IPS-NIHi11 (cell line): ENCODE results near the gene CHN1.

ENCODE experiments used
- DNase-seq: peaks from one replicate; pipeline ENCODE4 v3.0.0; 2012; ENCODE audit warnings: mixed read lengths, low spot score

Gene CHN1

DNA sequence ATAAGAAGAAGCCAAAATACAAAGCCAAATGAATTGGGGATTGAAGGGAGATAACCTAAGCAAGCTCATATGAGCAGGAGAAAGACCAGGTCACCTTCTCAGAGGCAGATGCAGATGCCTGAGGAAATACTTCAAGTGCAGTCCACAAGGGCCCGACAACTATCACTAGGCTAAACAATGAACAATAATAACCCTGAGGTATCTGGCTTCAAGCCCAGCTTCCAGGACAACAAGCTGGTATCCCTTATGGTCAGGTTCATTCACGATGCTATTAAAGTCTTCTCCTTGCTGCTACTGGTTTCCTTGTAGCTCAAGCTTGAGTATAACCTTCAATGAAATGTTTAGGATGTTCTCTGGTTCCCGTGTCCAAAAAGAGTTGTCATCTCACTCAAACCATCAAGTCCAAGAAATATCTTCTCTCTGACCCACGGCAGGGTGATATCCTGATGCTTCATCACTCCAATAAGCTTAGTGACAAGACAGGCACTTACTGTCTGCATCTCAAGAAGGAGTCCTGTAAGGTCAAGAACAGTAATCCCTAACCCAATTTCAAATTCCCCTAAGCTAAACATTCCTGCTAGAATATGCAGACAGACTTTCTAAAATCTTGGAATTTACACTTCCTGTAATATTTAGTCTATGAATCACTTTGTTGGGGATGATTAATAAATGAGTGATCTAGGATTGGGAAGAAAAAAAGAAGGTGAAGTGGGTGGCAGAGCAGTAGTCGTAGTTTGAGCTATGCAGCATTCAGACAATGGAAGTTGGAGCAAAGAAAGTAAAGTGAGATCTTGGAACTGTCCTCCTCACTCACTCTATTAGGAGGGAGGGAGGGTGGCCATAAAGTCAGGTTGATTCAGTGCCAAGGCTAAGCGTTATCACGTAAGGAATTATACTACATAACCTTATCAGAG lies 33.1 kb downstream of the CHN1 start:
- no peak for DNase-seq

DNA sequence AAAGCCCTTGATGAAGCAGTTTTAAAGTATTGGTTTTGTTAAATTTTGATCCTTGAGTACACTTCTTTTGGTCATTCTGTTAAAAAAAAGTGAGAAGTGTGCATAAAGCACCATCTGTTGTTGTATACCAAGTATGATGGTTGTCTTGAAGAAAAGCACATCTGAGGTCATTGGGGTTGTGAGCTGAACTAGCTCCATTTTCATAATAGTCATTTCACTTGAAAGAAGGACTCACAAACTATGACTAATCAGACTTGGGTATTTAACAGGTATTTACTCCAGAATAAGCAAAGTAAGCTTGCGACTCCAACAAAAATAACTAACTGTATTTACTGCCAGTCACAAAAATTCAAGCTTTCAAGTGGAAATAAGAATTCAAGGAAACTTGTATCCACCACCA lies 35.1 kb downstream of the CHN1 start:
- no peak for DNase-seq

DNA sequence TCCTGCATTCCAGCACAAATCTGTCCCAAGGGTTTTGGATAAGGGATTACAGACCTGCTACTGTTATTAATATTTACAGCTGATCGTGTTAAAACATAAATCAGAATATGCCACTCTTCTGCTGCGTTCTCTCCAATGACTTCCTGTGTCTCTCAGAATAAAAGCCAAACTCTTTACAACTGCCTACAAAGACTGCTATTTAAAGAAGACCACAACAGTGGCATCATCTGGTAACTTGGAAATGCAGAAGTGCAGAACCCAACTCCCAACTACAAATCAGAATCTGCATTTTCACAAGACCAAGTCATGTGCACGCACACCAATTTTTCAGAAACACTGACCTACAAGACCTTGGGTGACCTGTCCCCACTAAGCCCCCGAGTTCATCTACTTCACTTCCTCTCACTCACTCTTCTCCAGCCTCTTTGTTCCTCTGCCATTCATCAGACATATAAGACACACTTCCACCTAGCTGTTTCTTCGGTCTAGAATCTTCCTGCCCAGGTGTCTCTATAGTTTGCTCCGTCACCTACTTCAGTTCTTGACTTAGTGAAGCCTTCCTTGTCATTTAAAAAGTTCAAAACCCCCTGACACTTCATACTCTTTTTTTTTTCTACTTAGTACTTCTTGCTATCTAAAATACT lies 36.0 kb downstream of the CHN1 start:
- no peak for DNase-seq

DNA sequence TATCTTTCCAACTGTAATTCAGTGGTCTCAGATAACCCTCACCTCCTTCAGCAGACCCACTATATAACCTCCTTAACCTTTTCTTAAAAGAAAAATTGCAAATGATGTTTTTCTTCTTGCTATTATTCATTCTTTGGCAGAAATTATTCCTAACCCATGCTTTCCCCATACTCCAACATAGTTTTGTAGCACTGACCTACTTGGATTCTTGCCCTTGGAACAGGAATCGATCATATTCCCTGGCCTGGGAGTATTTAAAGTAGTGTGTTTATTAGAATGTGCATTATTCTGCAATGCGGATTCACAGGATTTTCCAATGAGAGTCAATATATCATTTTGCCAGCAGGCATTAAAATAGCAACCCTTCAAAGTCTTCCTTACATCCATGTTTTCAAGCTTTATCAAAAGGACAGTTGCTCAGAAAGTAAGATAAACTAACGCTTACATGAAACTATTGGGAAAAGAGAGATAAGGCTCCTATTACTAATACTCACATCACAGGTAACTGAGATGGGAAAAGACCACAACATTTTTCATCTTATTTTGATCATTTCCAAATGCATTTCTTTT lies 37.4 kb downstream of the CHN1 start:
- DNase-seq = no peak

DNA sequence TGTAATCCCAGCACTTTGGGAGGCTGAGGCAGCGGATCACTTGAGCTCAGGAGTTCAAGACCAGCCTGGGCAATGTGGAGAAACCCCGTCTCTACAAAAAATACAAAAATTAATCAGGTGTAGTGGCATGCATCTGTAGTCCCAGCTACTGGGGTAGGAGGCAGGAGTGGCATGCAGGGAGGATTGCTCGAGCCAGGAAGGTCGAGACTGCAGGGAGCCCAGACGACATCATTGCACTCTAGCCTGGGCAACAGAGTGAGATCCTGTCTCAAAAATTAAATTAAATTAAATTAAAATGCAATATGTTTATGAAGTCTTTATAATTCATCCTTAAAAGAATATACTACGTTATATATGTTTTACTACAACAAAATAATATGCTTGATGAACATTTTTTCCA lies 38.1 kb downstream of the CHN1 start:
- no peak for DNase-seq

DNA sequence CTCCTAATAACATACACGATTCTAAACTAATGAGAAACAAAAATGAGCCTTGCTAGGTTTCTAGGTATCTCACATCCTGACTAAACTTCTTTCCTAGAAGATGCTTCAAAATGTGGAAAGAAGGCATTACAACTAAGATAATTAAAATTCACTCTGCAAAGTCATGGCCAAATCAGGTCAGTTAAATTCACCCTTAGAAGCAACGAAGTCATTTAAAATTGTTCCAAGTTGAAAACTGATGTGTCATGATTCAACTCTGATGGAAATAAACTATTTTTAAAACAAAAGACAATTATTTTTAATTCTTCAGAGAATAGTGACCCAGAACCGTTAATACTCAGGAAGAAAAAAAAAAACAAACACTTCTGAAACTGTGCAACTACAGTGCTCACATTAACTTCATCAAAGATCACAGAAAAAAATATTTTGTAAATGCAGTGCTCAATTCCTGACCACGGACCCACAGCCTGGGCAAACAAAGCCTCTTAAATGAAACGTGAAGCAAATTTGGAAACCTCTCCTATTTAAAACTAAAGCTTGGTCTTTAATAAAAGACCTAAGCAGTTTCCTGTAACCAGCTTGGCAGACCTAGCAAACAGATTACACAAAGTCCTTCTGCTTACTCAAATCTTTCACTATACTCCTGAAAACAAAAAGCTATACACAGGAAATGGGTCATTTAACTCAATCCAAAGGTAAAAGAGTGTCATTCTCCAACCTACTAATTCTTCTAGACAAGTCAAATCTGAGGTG lies 39.0 kb downstream of the CHN1 start:
- no peak for DNase-seq

DNA sequence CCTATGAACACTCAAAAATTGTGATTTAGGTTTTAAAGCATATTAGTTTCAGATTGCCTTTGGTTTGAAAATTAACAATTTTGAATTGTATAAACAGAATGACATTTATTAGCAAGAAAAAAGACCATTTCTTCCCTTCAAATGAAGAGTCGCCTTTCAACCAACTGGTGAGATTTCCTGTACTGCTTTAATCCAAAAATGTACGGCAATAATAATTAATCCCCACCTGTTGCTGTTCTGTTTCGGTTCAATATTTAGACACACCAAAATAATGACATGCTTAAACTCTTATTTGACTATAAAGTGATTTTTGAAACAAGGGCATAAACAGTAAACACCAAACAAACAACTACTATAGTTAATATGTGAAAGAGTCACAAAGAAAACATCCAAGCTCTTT lies 39.6 kb downstream of the CHN1 start:
- no peak for DNase-seq

DNA sequence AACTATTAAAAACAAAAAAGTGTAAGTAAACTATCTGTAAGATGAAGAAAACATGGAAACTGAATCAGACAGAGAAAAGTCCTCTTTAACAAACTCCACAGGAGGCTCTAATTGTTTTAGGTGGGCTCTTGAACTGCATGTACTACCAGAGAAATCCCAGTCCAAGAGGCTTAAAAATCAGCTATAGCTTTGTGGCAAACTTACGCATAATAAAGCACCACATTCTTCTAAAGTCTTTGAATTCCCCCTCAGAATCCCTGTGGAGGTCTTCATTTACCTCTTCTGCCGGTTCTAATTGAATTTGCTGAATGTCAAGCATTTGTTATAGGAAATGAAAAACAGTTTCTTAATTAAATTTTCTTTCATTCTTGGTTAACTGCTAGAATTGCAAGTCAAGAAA lies 40.8 kb downstream of the CHN1 start:
- peak; percentile 36 for DNase-seq

DNA sequence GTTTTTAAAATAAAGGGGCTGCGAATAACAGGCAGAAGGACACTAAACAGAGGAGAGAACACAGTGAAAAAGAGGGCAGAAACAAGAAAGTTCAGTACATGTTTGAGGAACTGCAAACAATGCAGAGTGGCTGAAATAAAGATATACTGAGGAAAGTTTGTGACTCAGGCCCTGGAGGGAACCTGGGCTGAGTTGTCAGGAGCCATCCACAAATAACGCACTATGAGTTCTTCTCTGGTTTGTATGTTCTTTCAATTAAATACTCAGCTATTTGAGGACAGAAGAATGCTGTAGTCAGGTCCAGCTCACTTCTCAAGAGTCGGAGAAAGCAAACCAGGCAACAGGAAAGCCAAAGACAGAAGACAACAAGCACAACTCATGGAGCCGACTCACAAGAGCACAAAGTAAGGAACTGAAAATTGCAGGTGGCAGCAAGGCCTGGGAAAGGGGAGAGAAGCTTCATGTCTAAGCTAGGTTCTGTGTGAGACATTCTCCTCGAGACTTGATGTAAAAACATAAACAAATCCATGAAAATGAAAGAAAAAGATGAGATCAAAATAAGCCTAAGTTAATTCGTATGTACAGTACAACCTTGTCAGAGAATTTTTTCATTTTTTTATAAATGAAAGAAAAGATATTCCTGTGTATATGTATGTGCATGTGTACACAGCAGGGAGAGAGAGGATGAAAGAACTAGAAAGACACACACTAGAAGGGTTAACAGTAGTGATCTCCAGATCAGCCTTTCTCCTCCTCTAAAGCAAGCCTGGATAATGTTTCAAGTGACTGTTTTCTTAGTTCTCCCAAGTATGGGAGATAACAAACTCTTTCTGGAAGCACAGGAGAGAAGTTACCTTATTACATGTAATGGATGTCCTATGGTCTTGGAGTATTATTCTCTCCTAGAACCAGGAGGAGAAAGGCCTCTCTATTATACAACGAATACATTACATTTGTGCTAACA lies 41.5 kb downstream of the CHN1 start:
- DNase-seq = no peak

DNA sequence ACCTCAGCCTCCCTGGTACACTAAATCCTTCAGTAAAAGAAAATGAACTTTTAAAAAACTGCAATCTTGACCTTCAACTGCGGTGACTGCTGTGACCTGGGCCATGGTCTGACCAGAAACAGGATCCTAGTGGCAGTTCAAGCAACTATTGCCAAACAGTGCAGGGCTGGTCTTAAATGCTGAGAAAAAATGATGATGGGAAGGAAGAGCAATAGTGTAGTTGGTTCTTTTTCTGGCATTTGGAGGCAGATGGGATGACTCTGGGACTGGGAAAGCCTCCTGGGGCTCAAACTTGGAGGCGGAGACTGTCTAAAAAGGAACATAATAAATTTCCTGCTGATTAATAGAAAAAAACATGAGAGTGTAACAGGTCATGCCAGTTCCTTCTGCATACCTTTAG lies 45.4 kb downstream of the CHN1 start:
- no peak for DNase-seq

DNA sequence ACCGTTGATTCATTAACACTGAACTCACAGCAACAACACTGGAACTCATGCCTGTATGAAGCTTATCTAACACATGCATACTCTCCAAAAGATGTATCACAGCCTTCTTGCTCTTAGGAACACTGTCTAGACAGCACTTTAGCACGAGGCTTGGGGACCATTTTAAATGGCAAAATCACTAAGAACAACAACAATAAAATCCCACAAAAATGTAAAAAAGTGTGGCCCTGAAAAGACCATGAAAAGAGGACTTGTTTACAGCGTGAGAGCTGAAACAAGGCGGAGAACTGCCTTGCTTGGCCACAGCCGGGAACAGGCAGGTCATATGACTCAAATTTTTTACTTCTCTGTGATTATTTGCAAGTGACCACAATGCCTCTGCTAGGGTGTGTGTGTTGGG lies 48.1 kb downstream of the CHN1 start:
- no peak for DNase-seq

DNA sequence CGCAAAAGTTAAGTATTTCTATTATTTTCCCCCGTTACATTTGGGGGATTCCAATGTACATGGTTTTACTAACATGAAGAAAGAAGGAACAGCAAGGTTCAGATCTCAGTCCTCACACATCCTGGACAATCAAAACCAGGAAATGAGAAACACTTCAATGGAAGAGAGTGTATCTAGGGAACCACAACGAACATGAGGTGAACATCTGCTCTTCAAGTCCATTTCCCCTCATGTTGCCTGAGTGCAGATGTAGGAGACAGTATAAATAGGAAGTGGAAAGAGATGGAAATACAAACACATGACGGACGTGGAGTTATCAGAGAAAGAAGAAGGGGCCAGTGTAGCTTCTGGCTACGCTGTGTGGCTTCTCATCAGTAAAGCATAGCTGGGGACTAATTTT lies 52.6 kb downstream of the CHN1 start:
- no peak for DNase-seq

DNA sequence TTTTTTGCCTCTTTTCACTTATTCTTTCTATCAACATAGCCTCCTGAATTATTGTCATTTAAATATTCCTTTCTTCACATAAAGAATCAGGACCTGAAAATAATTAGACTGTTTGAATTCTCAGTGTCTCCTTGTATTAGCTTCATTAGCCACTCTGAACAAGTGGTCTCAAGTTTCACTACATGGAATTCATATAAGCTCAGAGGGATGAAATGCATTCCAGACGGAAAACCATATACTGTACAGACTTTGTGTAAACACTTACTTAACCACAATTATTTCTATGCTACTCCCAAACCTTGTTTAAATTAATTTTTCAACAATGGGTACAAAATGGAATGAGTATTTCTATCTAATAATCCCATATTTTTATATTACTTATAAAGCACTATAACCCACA lies 53.4 kb downstream of the CHN1 start:
- no peak for DNase-seq

DNA sequence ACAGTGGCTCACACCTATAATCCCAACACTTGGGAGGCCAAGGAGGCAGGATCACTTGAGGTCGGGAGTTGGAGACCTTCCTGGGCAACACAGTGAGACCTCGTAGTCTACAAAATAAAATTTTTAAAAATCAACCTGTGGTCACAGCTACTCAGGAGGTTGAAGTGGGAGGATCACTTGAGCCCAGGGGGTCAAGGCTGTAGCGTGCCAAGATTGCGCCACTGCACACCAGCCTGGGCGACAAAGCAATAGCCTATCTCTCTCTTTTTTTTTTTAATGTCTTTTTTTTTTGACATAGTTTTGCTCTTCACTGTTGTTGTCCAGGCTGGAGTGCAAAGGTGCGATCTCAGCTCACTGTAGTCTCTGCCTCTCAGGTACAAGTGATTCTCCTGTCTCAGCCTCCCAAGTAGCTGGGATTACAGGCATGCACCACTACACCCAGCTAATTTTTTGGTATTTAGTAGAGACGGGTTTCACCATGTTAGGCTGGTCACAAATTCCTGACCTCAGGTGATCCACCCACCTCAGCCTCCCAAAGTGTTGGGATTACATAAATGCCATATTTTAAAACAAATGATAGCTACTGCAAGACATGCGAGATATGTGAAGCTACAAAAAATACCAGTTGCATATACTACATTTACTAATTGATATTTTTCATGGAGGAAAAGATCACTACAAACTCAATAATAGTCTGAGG lies 55.0 kb downstream of the CHN1 start:
- DNase-seq = no peak

DNA sequence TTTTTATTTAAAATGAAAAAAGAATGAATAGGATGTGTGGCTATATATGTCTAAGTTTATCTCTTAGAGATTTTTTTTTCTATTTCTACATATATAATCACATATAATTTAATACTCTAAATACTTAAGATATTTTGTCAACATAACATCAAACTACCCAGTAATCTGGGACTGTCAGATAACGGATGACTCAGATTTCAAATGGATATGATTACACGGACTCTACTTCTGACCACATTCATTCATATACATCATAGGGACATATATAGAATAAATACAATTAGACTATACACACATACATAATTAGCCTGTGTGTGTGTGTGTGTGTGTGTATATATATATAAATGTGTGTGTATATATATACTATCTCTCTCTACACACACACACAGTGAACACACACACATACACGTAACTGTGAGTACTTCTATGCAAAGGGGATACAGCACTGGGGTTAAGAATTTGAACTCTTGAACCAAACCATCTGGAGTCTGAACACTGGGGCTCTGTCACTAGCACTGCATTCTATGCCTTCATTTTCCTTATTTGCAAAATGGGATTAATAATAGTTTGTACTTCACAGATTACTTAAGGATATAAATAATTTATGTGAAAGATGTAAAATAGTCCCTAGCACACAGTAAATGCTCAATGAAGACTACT lies 59.5 kb downstream of the CHN1 start:
- DNase-seq = no peak

DNA sequence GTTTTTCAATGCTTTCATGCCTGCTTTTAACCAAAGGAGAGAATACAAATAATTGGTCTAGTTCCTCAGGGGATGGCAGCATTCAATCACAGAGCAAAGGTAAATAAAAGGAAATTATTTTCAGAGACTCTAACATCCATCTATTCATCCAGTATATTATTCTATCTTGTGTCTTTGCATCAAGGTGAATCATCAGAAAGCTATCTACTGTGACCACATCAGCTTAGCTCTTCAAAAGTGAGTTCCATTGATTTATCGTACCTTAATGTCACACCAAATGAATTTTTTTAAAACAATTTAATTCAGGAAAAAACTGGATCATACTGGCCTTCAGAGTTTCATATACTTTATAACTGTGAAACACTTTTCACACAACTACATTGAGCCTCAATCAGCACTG lies 66.1 kb downstream of the CHN1 start:
- DNase-seq = no peak

DNA sequence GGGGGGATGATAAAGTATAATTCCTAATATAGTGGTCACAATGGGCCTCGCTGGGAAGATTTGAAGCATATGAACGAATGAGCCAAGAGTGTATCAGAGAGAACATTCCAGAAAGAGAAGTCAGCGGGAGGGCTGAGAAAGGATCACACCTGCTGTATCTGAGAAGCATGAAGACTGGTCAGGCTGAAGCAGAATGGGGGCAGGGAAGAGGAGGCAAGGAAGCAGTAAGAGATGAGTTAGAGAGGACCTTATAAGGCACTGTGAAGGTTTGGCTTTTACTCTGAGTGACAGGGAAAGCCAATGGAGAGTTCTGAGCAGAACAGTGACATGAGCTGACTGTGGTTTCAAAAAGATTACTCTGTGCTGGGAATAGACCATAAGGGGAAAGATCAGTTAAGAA lies 73.5 kb downstream of the CHN1 start:
- peak; percentile 16 for DNase-seq

DNA sequence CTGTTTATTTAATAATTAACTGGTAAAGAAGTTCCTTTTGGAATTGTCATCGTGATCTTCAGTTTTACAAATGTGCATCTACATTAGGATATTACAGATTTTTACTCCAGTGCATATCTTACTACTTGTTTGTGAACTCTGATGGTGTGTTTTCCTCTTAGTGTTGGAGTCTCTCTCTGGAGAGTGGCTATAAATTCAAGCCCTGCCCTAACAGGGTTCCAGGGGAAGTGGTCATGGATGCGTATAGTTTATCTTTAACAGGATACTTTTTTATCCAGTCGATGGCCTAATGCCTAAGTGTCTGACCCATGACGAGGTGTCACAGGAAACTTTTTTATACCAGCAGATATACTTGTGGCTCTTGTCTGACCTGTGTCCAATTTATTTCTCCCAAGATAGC lies 75.4 kb downstream of the CHN1 start:
- DNase-seq = no peak

DNA sequence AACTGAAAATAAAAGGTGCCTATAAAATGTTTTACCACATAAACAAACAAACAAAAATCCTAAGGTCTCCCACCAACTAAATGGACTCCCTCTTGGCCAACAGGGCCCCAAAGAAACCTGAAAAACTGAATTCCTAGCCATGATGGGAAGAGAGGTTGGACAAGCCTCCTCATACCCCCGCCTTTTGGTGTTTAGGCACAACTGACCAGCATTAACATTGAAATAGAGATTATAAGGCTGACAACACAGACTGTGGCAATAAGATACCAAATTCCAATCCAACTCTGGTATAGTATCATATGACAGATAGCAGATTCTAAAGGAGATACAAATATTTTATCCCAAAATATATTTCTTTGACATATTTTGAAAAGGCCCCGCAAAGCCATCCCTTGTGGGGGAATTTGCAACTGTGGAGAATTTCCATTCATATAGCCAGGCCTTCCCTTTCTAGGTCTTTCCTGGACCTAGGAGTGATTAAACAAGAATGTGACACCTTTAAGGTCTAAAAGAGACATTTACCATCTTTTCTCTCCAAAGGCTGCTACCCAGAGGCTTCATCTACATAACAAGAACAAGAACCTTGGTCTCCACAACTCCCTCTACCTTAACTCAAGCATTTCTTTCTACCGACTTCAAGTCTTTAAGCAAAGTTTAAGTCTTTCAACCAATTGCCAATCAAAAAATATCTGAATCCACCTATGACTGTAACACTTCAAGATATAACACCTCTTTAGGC lies 80.0 kb downstream of the CHN1 start:
- peak; percentile 32 for DNase-seq
